HG03439 (cell line): ENCODE data around the gene PMAIP1.

Experiments used
- ATAC-seq: cut with Tn5 transposase; IDR thresholded peaks from one replicate; pipeline ENCODE4 v1.9.1; 2021; ENCODE audit warnings: mild to moderate bottlenecking, moderate library complexity; ENCODE audit not compliant: unreplicated experiment

The PMAIP1 gene

GRCh38 chr18:59951591-59951990, 51.8 kb downstream of the PMAIP1 start:
- ATAC-seq = no peak

- ATAC-seq = no peak
Observed at GRCh38 chr18:59952283-59953007, 52.6 kb downstream of the PMAIP1 start.
